Right lobe of liver (tissue), 6 donors: ENCODE data around the gene PSORS1C2. TPM values are rescaled to one million over a fixed set of nuclear protein-coding genes. Genes with fewer than 3 reads are reported as not detected.

Source experiments
- ATAC-seq, 4 donors: fragments of 200-7000 bp; cut with Tn5 transposase; one replicate each; pipeline ENCODE4 v1.9.1; 2020; ENCODE audit warnings: mild to moderate bottlenecking in 4 of 4, moderate library complexity in 4 of 4
- DNase-seq, 3 donors: peaks; one replicate each; pipeline ENCODE4 v3.0.0-alpha.2; 2020
- H3K27ac ChIP-seq, 3 donors: fragments of 200-600 bp; one replicate each; pipeline ENCODE4 v1.8.0; 2022
- H3K27me3 ChIP-seq, 2 donors: fragments of 200-600 bp; one replicate each; pipeline ENCODE4 v1.8.0; 2022
- H3K36me3 ChIP-seq, 4 donors: fragments of 200-600 bp; sonication (generic) in 1 of 4; one replicate each; pipeline versions ENCODE4 v1.5.1 to v1.8.0; 2017 to 2022; ENCODE audit warnings: control low read depth in 1 of 4
- H3K4me1 ChIP-seq, 4 donors: fragments of 200-600 bp; sonication (generic) in 1 of 4; one replicate each; pipeline versions ENCODE4 v1.5.1 to v1.8.0; 2017 to 2022; ENCODE audit warnings: control low read depth in 1 of 4
- H3K4me3 ChIP-seq, 3 donors: fragments of 200-600 bp; one replicate each; pipeline ENCODE4 v1.8.0; 2022
- H3K9me3 ChIP-seq, 4 donors: fragments of 200-600 bp; sonication (generic) in 1 of 4; one replicate each; pipeline versions ENCODE4 v1.5.1 to v1.8.0; 2017 to 2022; ENCODE audit warnings: control low read depth in 1 of 4
- POLR2A ChIP-seq: fragments of 450-650 bp; IDR thresholded peaks from one replicate; pipeline ENCODE4 v1.6.1; 2017; ENCODE audit warnings: antibody characterized with exemption, mild to moderate bottlenecking
- WGBS: methylation state at CpG from one replicate; pipeline ENCODE4 v1.1.6; 2018; ENCODE audit warnings: low coverage, low lambda C conversion rate; ENCODE audit not compliant: insufficient coverage; ENCODE audit errors: missing lambda C conversion rate; 5-methylcytosine and 5-hydroxymethylcytosine counted together
- intact Hi-C, 2 donors: fragments of 100-400 bp; cut with DNase I; formaldehyde crosslinking; loops; one replicate each; pipeline versions ENCODE4 v1.11.2 to v1.14.1; 2022
- total RNA-seq, 6 experiments: library from RNA; depleted of rRNA in 2 of 6; stranded (reverse); fragments of >200 nt in 2 of 6; fragmentation: NEBNext Ultra II Directional in 3 of 6; extraction: Animal tissue kit (Norgen Biotek cat#: 25700) in 3 of 6; gene quantifications; one replicate each; pipeline versions ENCODE4 v1.1.0 to v1.2.4, GENCODE V29; 2016 to 2023
- TF ChIP-seq, protein P1 (sequence below), 4 donors: fragments of 200-600 bp in 3 of 4; fragments of 450-650 bp in 1 of 4; IDR thresholded peaks; one replicate each; pipeline versions ENCODE4 v1.5.1 to v1.8.0; 2016 to 2022; ENCODE audit warnings: antibody characterized with exemption in 4 of 4, mild to moderate bottlenecking in 2 of 4
- donor health status: DM: no; HTN: yes; CAD: no.
- donor health status: DM: no; HTN: no; CAD: no.
- donor health status: DM: no; HTN: no; CAD: no.
- donor health status: DM: no; HTN: yes; CAD: no.
- donor health status: DM: no; HTN: yes; CAD: no.

PSORS1C2 gene
- total RNA-seq, 6 experiments from 2014 or later: not detected

DNA sequence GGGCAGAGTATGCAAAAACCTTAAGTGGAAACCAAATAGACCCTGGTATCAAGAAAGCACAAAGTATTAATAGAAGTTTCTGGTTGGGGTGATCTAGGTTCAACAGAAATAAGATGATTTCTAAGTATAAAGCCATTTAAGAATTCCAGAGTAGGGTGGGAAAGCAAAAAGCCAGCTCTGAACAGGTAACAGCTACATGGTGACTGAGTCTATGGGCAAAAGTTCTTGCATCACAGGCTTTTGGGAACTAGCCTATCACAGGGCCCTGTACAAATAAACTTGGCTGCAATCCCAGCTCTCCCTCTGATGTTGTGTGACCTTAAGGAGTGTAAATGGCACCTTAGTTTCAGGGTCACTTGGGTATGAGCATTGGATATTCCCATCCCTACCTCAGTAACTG is 25.1 kb upstream of the PSORS1C2 start:
- H3K36me3 ChIP-seq: no peaks in the 10 kb centered on the region
- no peak overlapping the region for H3K27ac ChIP-seq
- intact Hi-C loops: no loop called here
- H3K4me3 ChIP-seq: no peak overlapping the region
- TF ChIP-seq, protein P1, sequence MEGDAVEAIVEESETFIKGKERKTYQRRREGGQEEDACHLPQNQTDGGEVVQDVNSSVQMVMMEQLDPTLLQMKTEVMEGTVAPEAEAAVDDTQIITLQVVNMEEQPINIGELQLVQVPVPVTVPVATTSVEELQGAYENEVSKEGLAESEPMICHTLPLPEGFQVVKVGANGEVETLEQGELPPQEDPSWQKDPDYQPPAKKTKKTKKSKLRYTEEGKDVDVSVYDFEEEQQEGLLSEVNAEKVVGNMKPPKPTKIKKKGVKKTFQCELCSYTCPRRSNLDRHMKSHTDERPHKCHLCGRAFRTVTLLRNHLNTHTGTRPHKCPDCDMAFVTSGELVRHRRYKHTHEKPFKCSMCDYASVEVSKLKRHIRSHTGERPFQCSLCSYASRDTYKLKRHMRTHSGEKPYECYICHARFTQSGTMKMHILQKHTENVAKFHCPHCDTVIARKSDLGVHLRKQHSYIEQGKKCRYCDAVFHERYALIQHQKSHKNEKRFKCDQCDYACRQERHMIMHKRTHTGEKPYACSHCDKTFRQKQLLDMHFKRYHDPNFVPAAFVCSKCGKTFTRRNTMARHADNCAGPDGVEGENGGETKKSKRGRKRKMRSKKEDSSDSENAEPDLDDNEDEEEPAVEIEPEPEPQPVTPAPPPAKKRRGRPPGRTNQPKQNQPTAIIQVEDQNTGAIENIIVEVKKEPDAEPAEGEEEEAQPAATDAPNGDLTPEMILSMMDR (IDR thresholded peaks at IDR 0.05): no peak
- no peak for TF ChIP-seq POLR2A
- no peaks in the 10 kb centered on the region for H3K9me3 ChIP-seq
- ATAC-seq (peak; percentile 76 to 90 (median 79)), DNase-seq (no peak)
- peaks cover 0 to 3% (median 0%) of the 10 kb centered on the region in 4 donors for H3K4me1 ChIP-seq
- no peaks in the 10 kb centered on the region for H3K27me3 ChIP-seq

DNA sequence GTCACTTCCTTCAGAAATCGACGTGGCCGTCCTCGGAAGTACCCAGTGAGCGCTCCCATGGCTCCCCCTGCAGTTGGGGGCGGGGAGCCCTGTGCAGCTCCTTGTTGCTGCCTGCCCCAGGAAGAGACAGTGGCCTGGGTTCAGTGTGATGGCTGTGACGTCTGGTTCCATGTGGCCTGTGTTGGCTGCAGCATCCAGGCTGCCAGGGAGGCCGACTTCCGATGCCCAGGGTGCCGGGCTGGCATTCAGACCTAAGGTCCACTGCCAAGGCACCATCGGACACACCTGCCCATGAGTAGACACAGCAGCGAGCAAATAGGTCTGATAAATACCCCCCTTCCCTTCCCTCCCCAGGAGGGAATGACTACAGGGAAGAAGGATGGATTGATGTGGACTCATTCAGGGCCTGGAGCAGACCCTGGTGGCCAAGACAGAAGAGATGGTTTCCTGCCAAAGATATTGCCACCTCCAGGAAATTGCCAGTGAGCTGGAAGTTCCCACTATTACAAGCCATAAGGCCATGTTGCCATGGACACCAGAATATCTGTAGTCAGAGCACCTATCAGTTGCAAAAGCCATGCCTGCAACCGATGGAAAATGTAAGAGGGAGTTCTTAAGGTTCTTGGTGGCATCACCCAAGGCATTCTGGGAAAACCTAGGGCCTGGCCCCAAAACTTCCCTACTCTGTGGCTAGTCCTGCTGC is 23.7 kb upstream of the PSORS1C2 start:
- TF ChIP-seq, protein P1 (IDR thresholded peaks at IDR 0.05): no peak
- no peak for TF ChIP-seq POLR2A
- Histone ChIP-seq H3K9me3 (no peaks in the 10 kb centered on the region), H3K36me3 (no peaks in the 10 kb centered on the region), H3K27ac (no peak overlapping the region), H3K27me3 (no peaks in the 10 kb centered on the region), H3K4me3 (no peak overlapping the region), H3K4me1 (peaks cover 0 to 3% (median 0%) of the 10 kb centered on the region in 4 donors)
- no peak for ATAC-seq
- WGBS: 80% methylated on average over 1 of the region's 13 CpGs
- DNase-seq: no peak
- intact Hi-C loops: no loop called here

DNA sequence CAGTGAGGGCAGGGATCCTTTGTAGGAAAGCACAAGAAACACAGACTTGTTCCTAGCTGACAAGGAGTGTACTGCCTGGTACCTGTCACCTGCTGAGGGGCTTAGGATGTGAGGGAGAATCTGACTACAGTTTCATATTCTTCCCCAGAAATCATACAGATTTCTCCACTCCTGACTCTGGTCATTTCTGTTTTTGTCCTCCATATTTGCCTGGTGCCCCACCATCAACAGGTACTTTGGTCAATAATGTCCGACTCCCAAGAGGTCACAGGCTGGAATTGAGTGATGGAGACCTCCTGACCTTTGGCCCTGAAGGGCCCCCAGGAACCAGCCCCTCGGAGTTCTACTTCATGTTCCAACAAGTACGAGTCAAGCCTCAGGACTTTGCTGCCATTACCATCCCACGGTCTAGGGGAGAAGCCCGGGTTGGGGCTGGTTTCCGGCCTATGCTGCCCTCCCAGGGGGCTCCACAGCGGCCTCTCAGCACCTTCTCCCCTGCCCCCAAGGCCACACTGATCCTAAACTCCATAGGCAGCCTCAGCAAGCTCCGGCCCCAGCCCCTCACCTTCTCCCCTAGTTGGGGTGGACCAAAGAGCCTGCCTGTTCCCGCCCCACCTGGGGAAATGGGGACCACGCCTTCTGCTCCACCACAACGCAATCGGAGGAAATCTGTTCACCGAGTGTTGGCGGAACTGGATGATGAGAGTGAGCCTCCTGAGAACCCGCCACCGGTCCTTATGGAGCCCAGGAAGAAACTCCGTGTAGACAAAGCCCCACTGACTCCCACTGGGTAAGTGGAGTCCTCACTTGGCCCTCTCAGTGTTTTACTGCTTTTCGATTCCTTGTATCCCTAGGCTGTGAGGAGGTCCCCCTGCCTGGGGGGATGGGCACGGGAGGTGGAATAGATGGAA is 22.6 kb upstream of the PSORS1C2 start:
- no peak for ATAC-seq
- 93% methylated on average over 12 of the region's 19 CpGs for WGBS
- TF ChIP-seq POLR2A: no peak
- TF ChIP-seq, protein P1 (IDR thresholded peaks at IDR 0.05): no peak
- DNase-seq: no peak
- intact Hi-C loops: no loop called here
- peaks cover 0 to 8% (median 0%) of the 10 kb centered on the region in 4 donors for H3K4me1 ChIP-seq
- H3K36me3 ChIP-seq: no peaks in the 10 kb centered on the region
- no peak overlapping the region for H3K27ac ChIP-seq
- no peak overlapping the region for H3K4me3 ChIP-seq
- no peaks in the 10 kb centered on the region for H3K27me3 ChIP-seq
- H3K9me3 ChIP-seq: no peaks in the 10 kb centered on the region

DNA sequence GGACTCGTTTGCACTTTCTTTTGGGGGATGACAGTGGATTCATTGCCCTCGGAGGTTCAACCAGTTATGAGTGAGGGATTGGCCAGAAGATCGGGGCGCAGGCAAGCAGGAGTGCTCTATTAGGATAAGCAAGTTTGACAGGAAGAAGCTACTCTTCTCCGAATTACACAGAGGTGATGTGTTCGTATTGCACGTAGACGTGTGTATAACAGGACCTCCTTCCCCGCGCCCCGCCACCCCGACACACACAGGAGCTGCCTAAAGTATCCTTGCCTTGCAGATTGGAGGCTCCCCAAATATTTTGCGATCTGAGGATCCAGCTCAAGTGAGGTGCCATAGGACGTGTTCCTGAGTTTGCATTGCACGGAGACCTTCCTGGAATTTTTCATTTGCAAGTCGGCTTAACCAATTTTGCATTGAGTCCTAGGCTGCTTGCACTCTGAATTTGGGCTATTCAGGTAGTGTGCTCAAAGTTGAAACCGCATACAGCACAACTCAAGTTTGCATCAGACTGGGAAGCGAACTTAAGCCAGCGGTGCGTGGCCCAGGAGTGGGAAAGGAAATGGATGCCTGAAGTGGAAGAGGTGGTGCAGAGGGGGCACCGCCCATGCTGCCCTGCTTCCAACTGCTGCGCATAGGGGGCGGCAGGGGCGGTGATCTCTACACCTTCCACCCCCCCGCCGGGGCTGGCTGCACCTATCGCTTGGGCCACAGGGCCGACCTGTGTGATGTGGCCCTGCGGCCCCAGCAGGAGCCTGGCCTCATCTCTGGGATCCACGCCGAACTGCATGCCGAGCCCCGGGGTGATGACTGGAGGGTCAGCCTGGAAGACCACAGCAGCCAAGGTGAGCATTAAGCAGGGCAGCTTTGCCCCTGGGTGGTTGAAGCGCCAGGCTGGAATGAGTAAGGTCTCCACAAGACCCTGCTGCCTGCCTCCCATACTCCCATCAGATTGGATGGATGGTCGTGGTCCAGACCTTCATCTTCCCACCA is 20.3 kb upstream of the PSORS1C2 start:
- Histone ChIP-seq H3K27me3 (no peaks in the 10 kb centered on the region), H3K4me3 (peak overlapping the region; percentile 58 to 69 (median 62)), H3K36me3 (no peaks in the 10 kb centered on the region), H3K27ac (no peak overlapping the region), H3K9me3 (no peaks in the 10 kb centered on the region), H3K4me1 (peaks cover 0 to 8% (median 0%) of the 10 kb centered on the region in 4 donors)
- ATAC-seq: no peak
- TF ChIP-seq POLR2A: no peak
- TF ChIP-seq, protein P1 (IDR thresholded peaks at IDR 0.05): no peak
- no peak for DNase-seq
- intact Hi-C loops: no loop called here
- WGBS: 5% methylated on average over 14 of the region's 35 CpGs
